ENCODE results near the gene RAI1.

DNA sequence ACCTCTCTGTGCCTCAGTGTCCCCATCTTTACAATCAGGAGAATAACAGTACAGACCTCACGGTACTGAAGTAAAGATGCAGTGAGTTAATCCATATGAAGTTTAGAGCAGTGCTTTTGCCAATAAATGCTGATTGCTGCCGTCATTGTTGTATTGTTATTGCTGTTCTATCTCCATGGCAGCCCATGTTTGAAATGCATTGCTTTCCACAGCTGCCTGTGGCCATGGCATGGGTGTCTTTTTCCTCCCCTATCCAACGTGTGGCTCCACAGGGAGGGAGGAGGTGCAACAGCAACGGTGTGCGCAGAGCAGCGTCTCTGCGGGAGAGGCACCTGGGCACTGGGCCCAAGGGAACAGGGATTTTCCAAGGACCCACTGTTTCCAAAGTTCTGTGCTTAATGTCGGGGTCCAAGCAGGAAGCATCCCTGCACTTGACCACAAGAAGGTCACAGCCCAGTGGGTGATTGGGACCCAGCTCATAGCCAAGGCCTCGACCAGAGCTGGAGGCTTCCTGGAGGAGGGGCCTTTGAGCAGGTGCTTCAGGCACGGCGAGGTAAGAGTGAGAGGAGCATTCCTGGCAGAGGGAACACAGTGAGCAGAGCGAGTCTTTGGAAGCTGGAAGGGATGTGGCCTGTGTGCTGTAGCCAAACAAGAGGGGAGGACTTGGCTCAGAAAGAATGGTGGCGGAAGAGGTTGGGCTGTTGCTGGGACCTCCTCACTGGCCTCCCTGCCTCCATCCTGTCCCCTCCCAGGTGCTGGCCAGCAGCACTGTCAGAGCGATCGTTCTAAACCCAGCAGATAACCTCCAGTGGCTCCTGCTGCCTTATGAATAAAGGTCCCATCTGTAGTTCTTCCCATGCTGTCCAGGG, 3.9 kb downstream of the RAI1 start:
- TF ChIP-seq, protein P1, sequence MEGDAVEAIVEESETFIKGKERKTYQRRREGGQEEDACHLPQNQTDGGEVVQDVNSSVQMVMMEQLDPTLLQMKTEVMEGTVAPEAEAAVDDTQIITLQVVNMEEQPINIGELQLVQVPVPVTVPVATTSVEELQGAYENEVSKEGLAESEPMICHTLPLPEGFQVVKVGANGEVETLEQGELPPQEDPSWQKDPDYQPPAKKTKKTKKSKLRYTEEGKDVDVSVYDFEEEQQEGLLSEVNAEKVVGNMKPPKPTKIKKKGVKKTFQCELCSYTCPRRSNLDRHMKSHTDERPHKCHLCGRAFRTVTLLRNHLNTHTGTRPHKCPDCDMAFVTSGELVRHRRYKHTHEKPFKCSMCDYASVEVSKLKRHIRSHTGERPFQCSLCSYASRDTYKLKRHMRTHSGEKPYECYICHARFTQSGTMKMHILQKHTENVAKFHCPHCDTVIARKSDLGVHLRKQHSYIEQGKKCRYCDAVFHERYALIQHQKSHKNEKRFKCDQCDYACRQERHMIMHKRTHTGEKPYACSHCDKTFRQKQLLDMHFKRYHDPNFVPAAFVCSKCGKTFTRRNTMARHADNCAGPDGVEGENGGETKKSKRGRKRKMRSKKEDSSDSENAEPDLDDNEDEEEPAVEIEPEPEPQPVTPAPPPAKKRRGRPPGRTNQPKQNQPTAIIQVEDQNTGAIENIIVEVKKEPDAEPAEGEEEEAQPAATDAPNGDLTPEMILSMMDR (conservative IDR thresholded peaks at IDR 0.05): no peak
- TF ChIP-seq EZH2 (IDR thresholded peaks at IDR 0.05; ENCODE audit: low read depth): no peak

Data from PC-9 (cell line).